SU-DHL-6 (cell line): Measurements from ENCODE around the gene SCN8A.

Experiments
- H2AFZ ChIP-seq: fragments of 200-600 bp; sonication (generic); 2 replicates; pipeline ENCODE4 v1.6.1; 2014; ENCODE audit warnings: low read depth, mild to moderate bottlenecking, moderate library complexity, mixed read lengths, antibody characterized with exemption, low read length; ENCODE audit not compliant: severe bottlenecking
- H3F3A ChIP-seq: fragments of 200-600 bp; shearing (Covaris generic); 2 replicates; pipeline ENCODE4 v1.6.0; 2016; ENCODE audit warnings: antibody characterized with exemption, mild to moderate bottlenecking; ENCODE audit not compliant: insufficient read depth
- H3K27ac ChIP-seq: fragments of 200-600 bp; sonication (generic); 2 replicates; pipeline ENCODE4 v1.5.1; 2016; ENCODE audit warnings: low read depth, mild to moderate bottlenecking, low read length, moderate library complexity, mixed read lengths
- H3K27me3 ChIP-seq: fragments of 200-600 bp; sonication (generic), shearing (Covaris generic); 2 replicates; pipeline ENCODE4 v1.6.0; 2014; ENCODE audit warnings: mild to moderate bottlenecking, low read length
- H3K36me3 ChIP-seq: fragments of 200-600 bp; sonication (generic); 2 replicates; pipeline ENCODE4 v1.6.1; 2014; ENCODE audit warnings: mild to moderate bottlenecking, low read length, mixed read lengths
- H3K4me2 ChIP-seq: fragments of 300-600, 200-600 bp; shearing (Covaris generic), sonication (generic); 2 replicates; pipeline ENCODE4 v1.6.0; 2014; ENCODE audit warnings: low read length, low read depth, mild to moderate bottlenecking; ENCODE audit not compliant: poor library complexity, severe bottlenecking
- H3K4me3 ChIP-seq: fragments of 200-600 bp; sonication (generic); 2 replicates; pipeline ENCODE4 v1.5.1; 2014; ENCODE audit warnings: antibody characterized with exemption, low read length, mild to moderate bottlenecking, mixed read lengths; ENCODE audit not compliant: insufficient read depth, poor library complexity, severe bottlenecking
- H3K79me2 ChIP-seq: fragments of 200-600 bp; sonication (generic); 2 replicates; pipeline ENCODE4 v1.6.1; 2014; ENCODE audit warnings: mild to moderate bottlenecking, low read length, moderate library complexity; ENCODE audit not compliant: insufficient read depth
- H3K9ac ChIP-seq: fragments of 200-600 bp; sonication (generic); 2 replicates; pipeline ENCODE4 v1.7.0; 2014; ENCODE audit warnings: mild to moderate bottlenecking, low read length
- H3K9me2 ChIP-seq: fragments of 200-600 bp; sonication (generic); replicated peaks from 2 replicates; pipeline ENCODE4 v1.6.1; 2014; ENCODE audit warnings: low read length; ENCODE audit not compliant: insufficient read depth
- H3K9me3 ChIP-seq: fragments of 200-600 bp; sonication (generic); 2 replicates; pipeline ENCODE4 v1.6.1; 2014; ENCODE audit warnings: low read length, mixed read lengths; ENCODE audit not compliant: insufficient read depth
- H4K20me1 ChIP-seq: fragments of 200-600 bp; sonication (generic); 2 replicates; pipeline ENCODE4 v1.6.1; 2014; ENCODE audit warnings: low read depth, mild to moderate bottlenecking, antibody characterized with exemption, low read length, moderate library complexity, mixed read lengths
- EZH2phosphoT487 ChIP-seq: fragments of 200-600 bp; sonication (generic), shearing (Covaris generic); conservative IDR thresholded peaks from 2 replicates; pipeline ENCODE4 v1.6.1; 2018; ENCODE audit warnings: mild to moderate bottlenecking, antibody characterized with exemption, low read length, moderate library complexity, mixed read lengths
- TF ChIP-seq, protein P1 (sequence below): fragments of 200-600 bp; sonication (generic); IDR thresholded peaks from one replicate; pipeline ENCODE4 v1.5.1; 2017; ENCODE audit warnings: antibody characterized with exemption, mild to moderate bottlenecking, low read length, moderate library complexity; ENCODE audit not compliant: insufficient read depth, poor library complexity, severe bottlenecking

The SCN8A gene

DNA sequence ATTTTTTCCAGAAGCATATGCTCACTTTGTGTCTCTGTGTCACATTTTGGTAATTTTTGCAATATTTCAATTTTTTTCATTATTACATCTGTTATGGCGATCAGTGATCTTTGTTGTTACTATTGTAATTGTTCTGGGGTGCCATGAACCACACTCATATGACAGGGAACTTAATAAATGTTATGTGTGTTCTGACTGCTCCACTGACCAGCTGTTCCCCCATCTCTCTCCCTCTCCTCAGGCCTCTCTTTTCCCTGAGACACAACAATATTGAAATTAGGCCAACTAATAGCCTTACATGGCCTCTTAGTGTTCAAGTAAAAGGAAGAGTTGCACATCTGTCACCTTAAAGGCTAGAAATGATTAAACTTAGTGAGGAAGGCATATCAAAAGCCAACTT lies 46.0 kb downstream of the SCN8A start:
- Histone ChIP-seq H3K9me2 (no peaks in the 10 kb centered on the region), H3F3A (no peaks in the 10 kb centered on the region), H3K27ac (no peak overlapping the region), H3K36me3 (no peaks in the 10 kb centered on the region), H3K4me3 (no peak overlapping the region), H4K20me1 (no peaks in the 10 kb centered on the region), H3K27me3 (peaks cover 4% of the 10 kb centered on the region; the same call in 1 of the 2 replicates), H3K9ac (no peak overlapping the region), H3K79me2 (no peaks in the 10 kb centered on the region), H3K4me2 (no peak overlapping the region), H3K9me3 (0 out of 2 replicates have a peak, but pooled peaks cover 4% of the 10 kb centered on the region), H2AFZ (no peak overlapping the region)
- no peak for TF ChIP-seq EZH2phosphoT487
- TF ChIP-seq, protein P1, sequence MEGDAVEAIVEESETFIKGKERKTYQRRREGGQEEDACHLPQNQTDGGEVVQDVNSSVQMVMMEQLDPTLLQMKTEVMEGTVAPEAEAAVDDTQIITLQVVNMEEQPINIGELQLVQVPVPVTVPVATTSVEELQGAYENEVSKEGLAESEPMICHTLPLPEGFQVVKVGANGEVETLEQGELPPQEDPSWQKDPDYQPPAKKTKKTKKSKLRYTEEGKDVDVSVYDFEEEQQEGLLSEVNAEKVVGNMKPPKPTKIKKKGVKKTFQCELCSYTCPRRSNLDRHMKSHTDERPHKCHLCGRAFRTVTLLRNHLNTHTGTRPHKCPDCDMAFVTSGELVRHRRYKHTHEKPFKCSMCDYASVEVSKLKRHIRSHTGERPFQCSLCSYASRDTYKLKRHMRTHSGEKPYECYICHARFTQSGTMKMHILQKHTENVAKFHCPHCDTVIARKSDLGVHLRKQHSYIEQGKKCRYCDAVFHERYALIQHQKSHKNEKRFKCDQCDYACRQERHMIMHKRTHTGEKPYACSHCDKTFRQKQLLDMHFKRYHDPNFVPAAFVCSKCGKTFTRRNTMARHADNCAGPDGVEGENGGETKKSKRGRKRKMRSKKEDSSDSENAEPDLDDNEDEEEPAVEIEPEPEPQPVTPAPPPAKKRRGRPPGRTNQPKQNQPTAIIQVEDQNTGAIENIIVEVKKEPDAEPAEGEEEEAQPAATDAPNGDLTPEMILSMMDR = no peak

DNA sequence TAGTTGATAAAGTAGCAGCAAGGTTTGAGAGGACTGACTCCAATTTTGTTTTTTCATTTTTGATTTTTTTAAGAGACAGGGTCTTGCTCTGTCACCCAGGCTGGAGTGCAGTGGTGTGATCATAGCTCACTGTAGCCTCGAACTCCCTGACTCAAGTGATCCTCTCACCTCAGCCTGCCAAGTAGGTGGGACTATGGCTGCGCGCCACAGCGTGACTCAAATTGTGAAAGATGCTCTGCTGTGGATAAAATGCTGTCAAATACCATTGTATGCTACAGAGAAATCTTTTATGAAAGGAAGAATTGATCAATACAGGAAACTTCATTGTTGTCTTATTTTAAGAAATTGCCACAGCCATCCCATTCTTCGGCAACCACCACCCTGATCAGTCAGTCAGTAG lies 48.3 kb downstream of the SCN8A start:
- Histone ChIP-seq H3K36me3 (no peaks in the 10 kb centered on the region), H3K9ac (no peak overlapping the region), H3K27ac (no peak overlapping the region), H3K4me3 (no peak overlapping the region), H3K9me2 (no peaks in the 10 kb centered on the region), H3F3A (no peaks in the 10 kb centered on the region), H3K9me3 (0 out of 2 replicates have a peak, but pooled peaks cover 4% of the 10 kb centered on the region), H3K79me2 (no peaks in the 10 kb centered on the region), H3K4me2 (no peak overlapping the region), H4K20me1 (no peaks in the 10 kb centered on the region), H3K27me3 (peaks cover 4% of the 10 kb centered on the region; the same call in 1 of the 2 replicates), H2AFZ (no peak overlapping the region)
- no peak for TF ChIP-seq EZH2phosphoT487
- TF ChIP-seq, protein P1 = no peak

DNA sequence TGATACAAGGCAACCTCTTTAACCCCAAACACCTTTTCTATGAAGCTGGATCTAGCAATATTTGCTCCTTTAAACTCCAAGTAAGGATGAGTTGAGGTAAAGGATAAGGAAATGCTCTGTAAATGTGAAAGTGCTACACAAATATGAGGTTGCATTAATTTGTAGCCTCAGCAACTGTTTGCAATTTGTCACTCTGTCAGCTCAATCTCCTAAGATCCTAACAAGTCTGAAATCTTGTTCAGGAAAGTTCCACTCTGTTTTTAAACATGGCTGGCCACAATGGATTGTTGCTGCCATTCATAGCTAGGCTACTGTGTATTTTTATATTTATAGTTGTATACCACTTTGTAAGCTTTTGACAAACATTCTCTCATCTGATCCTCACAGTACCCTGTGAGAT lies 51.3 kb downstream of the SCN8A start:
- H3K9me2 ChIP-seq = no peaks in the 10 kb centered on the region
- no peaks in the 10 kb centered on the region for H3K79me2 ChIP-seq
- no peak overlapping the region for H3K9ac ChIP-seq
- H3K27me3 ChIP-seq = no peaks in the 10 kb centered on the region
- no peak overlapping the region for H3K4me2 ChIP-seq
- H3K27ac ChIP-seq = no peak overlapping the region
- no peaks in the 10 kb centered on the region for H3F3A ChIP-seq
- H3K9me3 ChIP-seq = 0 out of 2 replicates have a peak, but pooled peaks cover 4% of the 10 kb centered on the region
- TF ChIP-seq, protein P1 = no peak
- no peak for TF ChIP-seq EZH2phosphoT487
- H2AFZ ChIP-seq = no peak overlapping the region
- H3K4me3 ChIP-seq = no peak overlapping the region
- no peaks in the 10 kb centered on the region for H4K20me1 ChIP-seq
- no peaks in the 10 kb centered on the region for H3K36me3 ChIP-seq
